SU-DHL-6 (cell line): ENCODE data around the gene CAMSAP1.

ENCODE experiments used
- CTCF ChIP-seq: fragments of 200-600 bp; sonication (generic); IDR thresholded peaks from one replicate; pipeline ENCODE4 v1.5.1; 2017; ENCODE audit warnings: antibody characterized with exemption, mild to moderate bottlenecking, low read length, moderate library complexity; ENCODE audit not compliant: insufficient read depth, poor library complexity, severe bottlenecking
- EZH2phosphoT487 ChIP-seq: fragments of 200-600 bp; sonication (generic), shearing (Covaris generic); conservative IDR thresholded peaks from 2 replicates; pipeline ENCODE4 v1.6.1; 2018; ENCODE audit warnings: mild to moderate bottlenecking, antibody characterized with exemption, low read length, moderate library complexity, mixed read lengths

- peak; percentile 83 for TF ChIP-seq CTCF
- no peak for TF ChIP-seq EZH2phosphoT487
These were observed 42.8 kb downstream of the CAMSAP1 start for GRCh38 chr9:135864447-135865049.
